ENCODE results near the gene ZNF488.

- no peak for TF ChIP-seq TAF1 (IDR thresholded peaks at IDR 0.05; ENCODE audit: borderline replicate concordance, insufficient read depth, low read length)
- no peak for TF ChIP-seq POLR2AphosphoS5 (IDR thresholded peaks at IDR 0.05; ENCODE audit: low read depth, low read length)
- TF ChIP-seq SIN3A (IDR thresholded peaks at IDR 0.05; ENCODE audit: borderline replicate concordance, insufficient read depth, low read length): no peak
Observed at GRCh38 chr10:47321521-47322195, 62.4 kb downstream of the ZNF488 start.
